ENCODE results near the gene FHIT. TPM values are rescaled to one million over a fixed set of nuclear protein-coding genes. Genes with fewer than 3 reads are reported as not detected.

Gene FHIT
- total and polyA plus RNA-seq, 2 donors from 2014 or later, result 20.2 to 61.2 TPM

GRCh38 chr3:60025096-60026050 is 1225.9 kb downstream of the FHIT start:
- Histone ChIP-seq H3K36me3 (ENCODE audit: control insufficient read depth in 2 of 3, insufficient read depth in 3 of 3, low read length in 3 of 3) (no peaks in the 10 kb centered on the region), H3K4me1 (ENCODE audit: control insufficient read depth in 2 of 3, insufficient read depth in 2 of 3, low read depth in 1 of 3, low read length in 3 of 3) (no peaks in the 10 kb centered on the region), H3K27ac (ENCODE audit: low read depth in 2 of 2, low read length in 2 of 2) (no peak overlapping the region), H3K27me3 (ENCODE audit: control insufficient read depth, insufficient read depth, low read length) (no peaks in the 10 kb centered on the region), H3K4me3 (ENCODE audit: low read length in 3 of 3) (no peak overlapping the region), H3K9me3 (ENCODE audit: control insufficient read depth in 2 of 3, insufficient read depth in 1 of 3, low read length in 3 of 3) (no peaks in the 10 kb centered on the region), H3K9ac (ENCODE audit: low read length in 3 of 3) (no peak overlapping the region)
- FAIRE-seq, result peak; percentile 32
- TF ChIP-seq, protein P1, sequence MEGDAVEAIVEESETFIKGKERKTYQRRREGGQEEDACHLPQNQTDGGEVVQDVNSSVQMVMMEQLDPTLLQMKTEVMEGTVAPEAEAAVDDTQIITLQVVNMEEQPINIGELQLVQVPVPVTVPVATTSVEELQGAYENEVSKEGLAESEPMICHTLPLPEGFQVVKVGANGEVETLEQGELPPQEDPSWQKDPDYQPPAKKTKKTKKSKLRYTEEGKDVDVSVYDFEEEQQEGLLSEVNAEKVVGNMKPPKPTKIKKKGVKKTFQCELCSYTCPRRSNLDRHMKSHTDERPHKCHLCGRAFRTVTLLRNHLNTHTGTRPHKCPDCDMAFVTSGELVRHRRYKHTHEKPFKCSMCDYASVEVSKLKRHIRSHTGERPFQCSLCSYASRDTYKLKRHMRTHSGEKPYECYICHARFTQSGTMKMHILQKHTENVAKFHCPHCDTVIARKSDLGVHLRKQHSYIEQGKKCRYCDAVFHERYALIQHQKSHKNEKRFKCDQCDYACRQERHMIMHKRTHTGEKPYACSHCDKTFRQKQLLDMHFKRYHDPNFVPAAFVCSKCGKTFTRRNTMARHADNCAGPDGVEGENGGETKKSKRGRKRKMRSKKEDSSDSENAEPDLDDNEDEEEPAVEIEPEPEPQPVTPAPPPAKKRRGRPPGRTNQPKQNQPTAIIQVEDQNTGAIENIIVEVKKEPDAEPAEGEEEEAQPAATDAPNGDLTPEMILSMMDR (IDR thresholded peaks at IDR 0.05; ENCODE audit: borderline replicate concordance, extremely low read depth, insufficient read depth), result no peak
- peak in 2 of 5 donors; percentile 40 to 78 for DNase-seq
- intact Hi-C loops (cut with DNase I), result no loop called here

- no peak for DNase-seq
- Histone ChIP-seq H3K4me3 (ENCODE audit: low read length in 3 of 3) (no peak overlapping the region), H3K4me1 (ENCODE audit: control insufficient read depth in 2 of 3, insufficient read depth in 2 of 3, low read depth in 1 of 3, low read length in 3 of 3) (no peaks in the 10 kb centered on the region), H3K9me3 (ENCODE audit: control insufficient read depth in 2 of 3, insufficient read depth in 1 of 3, low read length in 3 of 3) (no peaks in the 10 kb centered on the region), H3K36me3 (ENCODE audit: control insufficient read depth in 2 of 3, insufficient read depth in 3 of 3, low read length in 3 of 3) (no peaks in the 10 kb centered on the region), H3K27me3 (ENCODE audit: control insufficient read depth, insufficient read depth, low read length) (no peaks in the 10 kb centered on the region), H3K27ac (ENCODE audit: low read depth in 2 of 2, low read length in 2 of 2) (no peak overlapping the region), H3K9ac (ENCODE audit: low read length in 3 of 3) (no peak overlapping the region)
- intact Hi-C loops (cut with DNase I), result no loop called here
- TF ChIP-seq, protein P1 (IDR thresholded peaks at IDR 0.05; ENCODE audit: borderline replicate concordance, extremely low read depth, insufficient read depth), result no peak
- FAIRE-seq, result no peak
These were observed 1226.9 kb downstream of the FHIT start for GRCh38 chr3:60024400-60024799.

- H3K9ac ChIP-seq (ENCODE audit: low read length in 3 of 3), result no peak overlapping the region
- TF ChIP-seq, protein P1 (IDR thresholded peaks at IDR 0.05; ENCODE audit: borderline replicate concordance, extremely low read depth, insufficient read depth), result no peak
- intact Hi-C loops (cut with DNase I), result no loop called here
- H3K36me3 ChIP-seq (ENCODE audit: control insufficient read depth in 2 of 3, insufficient read depth in 3 of 3, low read length in 3 of 3), result no peaks in the 10 kb centered on the region
- no peaks in the 10 kb centered on the region for H3K27me3 ChIP-seq (ENCODE audit: control insufficient read depth, insufficient read depth, low read length)
- DNase-seq (no peak), FAIRE-seq (no peak)
- no peak overlapping the region for H3K4me3 ChIP-seq (ENCODE audit: low read length in 3 of 3)
- no peaks in the 10 kb centered on the region for H3K4me1 ChIP-seq (ENCODE audit: control insufficient read depth in 2 of 3, insufficient read depth in 2 of 3, low read depth in 1 of 3, low read length in 3 of 3)
- no peak overlapping the region for H3K27ac ChIP-seq (ENCODE audit: low read depth in 2 of 2, low read length in 2 of 2)
- H3K9me3 ChIP-seq (ENCODE audit: control insufficient read depth in 2 of 3, insufficient read depth in 1 of 3, low read length in 3 of 3), result no peaks in the 10 kb centered on the region
These were observed 1228.1 kb downstream of the FHIT start for GRCh38 chr3:60023189-60023588.

Data from kidney (tissue), 14 donors.